HepG2 (cell line): ENCODE results near the gene PPP2R5D. TPM values are rescaled to one million over a fixed set of nuclear protein-coding genes. Genes with fewer than 3 reads are reported as not detected.
"Not testable (repeated sequence)": the region's sequence is repeated elsewhere in the genome, so short reads cannot be mapped to it uniquely, and the experiment has no call there.

Experiments
- ATAC-seq: fragments of 200-7000 bp; cut with Tn5 transposase; 3 replicates; pipeline ENCODE4 v1.9.1; 2020; ENCODE audit warnings: mild to moderate bottlenecking, moderate library complexity
- BruUV-seq: library from RNA; stranded (reverse); fragments of 400-500 nt; replicated peaks from 2 replicates; lab custom pipeline; 2021; lab: Mats Ljungman, UMichigan
- CTCF ChIA-PET: fragments of 300-600 bp; formaldehyde crosslinking; extraction: SDS; loops from one replicate; lab custom pipeline; 2021; ENCODE audit warnings: low total read pairs, inconsistent platforms, low intra/inter-chr PET ratio; lab: Yijun Ruan, JAX
- POLR2A ChIA-PET: fragments of 350-600 bp; sonication (Branson Sonifier 250); formaldehyde crosslinking; loops from one replicate; lab custom pipeline; 2020; ENCODE audit warnings: antibody characterized with exemption, inconsistent platforms; lab: Yijun Ruan, JAX
- DNase-seq: peaks from one replicate; pipeline ENCODE4 v3.0.0-alpha.2; 2015; ENCODE audit warnings: low spot score
- FAIRE-seq: peaks from 3 replicates; lab custom pipeline; 2011; peaks lifted over from hg19 to GRCh38; lab: Jason Lieb, UNC
- H2AFZ ChIP-seq: one replicate; pipeline ENCODE4 v1.6.1; 2011; ENCODE audit warnings: low read length, inconsistent platforms
- H3K27ac ChIP-seq: fragments of 300-600 bp; 3 replicates; pipeline ENCODE4 v1.8.0; 2011; ENCODE audit warnings: mixed run types, mild to moderate bottlenecking, mixed read lengths, low read length, inconsistent platforms; ENCODE audit not compliant: insufficient read depth; ENCODE audit errors: extremely low read length
- H3K27me3 ChIP-seq, 2 experiments: fragments of 200-600 bp in 1 of 2; 2 replicates in 1 of 2; 3 replicates in 1 of 2; pipeline versions ENCODE4 v1.6.0 to v1.8.0; 2011; ENCODE audit warnings: low read length in 2 of 2, mild to moderate bottlenecking in 2 of 2, moderate library complexity in 2 of 2, inconsistent platforms in 1 of 2; ENCODE audit not compliant: insufficient read depth in 2 of 2, control insufficient read depth in 1 of 2
- H3K36me3 ChIP-seq, 2 experiments: fragments of 200-600 bp in 1 of 2; replicated peaks in 1 of 2; 2 replicates in 1 of 2; 3 replicates in 1 of 2; pipeline versions ENCODE4 v1.5.1 to v1.8.0; 2011; ENCODE audit warnings: low read length in 2 of 2, inconsistent platforms in 1 of 2; ENCODE audit not compliant: insufficient read depth in 2 of 2, control insufficient read depth in 1 of 2
- H3K4me1 ChIP-seq: 2 replicates; pipeline ENCODE4 v1.5.1; 2012; ENCODE audit warnings: low read length, inconsistent platforms; ENCODE audit not compliant: insufficient read depth
- H3K4me2 ChIP-seq: 2 replicates; pipeline ENCODE4 v1.6.0; 2011; ENCODE audit warnings: low read depth, low read length, inconsistent platforms
- H3K4me3 ChIP-seq, 3 experiments: fragments of 200-600 bp in 1 of 3; sonication (generic), shearing (Covaris generic) in 1 of 3; replicated peaks in 1 of 3; 2 replicates each; pipeline ENCODE4 v1.5.1; 2011 to 2016; ENCODE audit warnings: low read length in 3 of 3, inconsistent platforms in 2 of 3, low read depth in 2 of 3, mild to moderate bottlenecking in 2 of 3, control low read depth in 1 of 3, mixed read lengths in 1 of 3; ENCODE audit not compliant: insufficient read depth in 1 of 3
- H3K79me2 ChIP-seq: one replicate; pipeline ENCODE4 v1.6.1; 2011; ENCODE audit warnings: low read length, inconsistent platforms; ENCODE audit not compliant: insufficient read depth
- H3K9ac ChIP-seq: 2 replicates; pipeline ENCODE4 v1.6.0; 2011; ENCODE audit warnings: mild to moderate bottlenecking, low read depth, low read length, inconsistent platforms; ENCODE audit not compliant: insufficient read depth
- H3K9me3 ChIP-seq: 2 replicates; pipeline ENCODE4 v1.5.1; 2012; ENCODE audit warnings: mild to moderate bottlenecking, low read length
- H4K20me1 ChIP-seq: 2 replicates; pipeline ENCODE4 v1.6.0; 2011; ENCODE audit warnings: inconsistent platforms, mild to moderate bottlenecking, low read length, moderate library complexity; ENCODE audit not compliant: insufficient read depth
- AGO2 ChIP-seq: fragments of 200-400 bp; formaldehyde crosslinking; optimal IDR thresholded peaks from 2 replicates; pipeline ENCODE3; 2017; ENCODE audit warnings: mild to moderate bottlenecking, low read depth, low read length, moderate library complexity
- ASH2L ChIP-seq: fragments of 300-600, 200-600 bp; sonication (generic); IDR thresholded peaks from 2 replicates; pipeline ENCODE4 v1.7.0; 2017; ENCODE audit warnings: low read depth, mild to moderate bottlenecking, moderate library complexity, mixed read lengths, low read length; ENCODE audit not compliant: insufficient read length
- HNRNPK ChIP-seq: fragments of 200-400 bp; formaldehyde crosslinking; IDR thresholded peaks from 2 replicates; pipeline ENCODE4 v1.6.1; 2018; ENCODE audit warnings: low read length, low read depth, moderate library complexity, mild to moderate bottlenecking; ENCODE audit not compliant: poor library complexity, severe bottlenecking
- KLF16 ChIP-seq, 2 experiments: sonication (generic) in 1 of 2; formaldehyde crosslinking in 1 of 2; IDR thresholded peaks; 2 replicates each; pipeline versions ENCODE4 v1.6.1 to v1.8.0; 2016 to 2023; ENCODE audit warnings: missing genetic modification reagents in 2 of 2, missing compliant biosample characterization in 1 of 2
- RBFOX2 ChIP-seq: fragments of 200-400 bp; formaldehyde crosslinking; IDR thresholded peaks from 2 replicates; pipeline ENCODE4 v1.6.1; 2017; ENCODE audit warnings: low read depth, mild to moderate bottlenecking, low read length
- WGBS: methylation state at CpG from one replicate; pipeline ENCODE4 v1.1.6; 2017; ENCODE audit warnings: low lambda C conversion rate; 5-methylcytosine and 5-hydroxymethylcytosine counted together
- in situ Hi-C: cut with HindIII; loops from 2 replicates; pipeline ENCODE4 v1.10.0; 2017; ENCODE audit warnings: low pct_unique_long_range_greater_than_20kb; ENCODE audit not compliant: extremely low pct_ligation_motif_present
- intact Hi-C: fragments of 100-400 bp; cut with micrococcal nuclease; formaldehyde crosslinking; loops from one replicate; pipeline ENCODE4 v1.10.0; 2022; ENCODE audit not compliant: unreplicated experiment
- polyA plus RNA-seq, 8 experiments: library from polyadenylated mRNA; depleted of rRNA in 3 of 8; stranded (reverse) in 7 of 8; unstranded in 1 of 8; fragments of >200 nt; fragmentation: Illumina TruSeq in 4 of 8; extraction: Trizol in 4 of 8; gene quantifications; 2 replicates each; pipeline versions ENCODE4 v1.2.1 to v1.2.3, GENCODE V29; 2011 to 2016; ENCODE audit warnings: low read depth in 4 of 8, missing spikeins in 1 of 8, mixed read lengths in 1 of 8; ENCODE audit not compliant: insufficient read depth in 1 of 8
- total RNA-seq, 5 experiments: library from RNA; depleted of rRNA; stranded (reverse); fragments of >200 nt; fragmentation: Illumina TruSeq; extraction: Trizol; gene quantifications; 2 replicates each; pipeline ENCODE4 v1.2.3, GENCODE V29; 2016; ENCODE audit warnings: low read depth in 1 of 5

Gene PPP2R5D
- total and polyA plus RNA-seq, 2 of the 13 experiments (the other 11 are each of a cell fraction or from before 2014, with no cell fraction given): 53.7 to 60.4 TPM

DNA sequence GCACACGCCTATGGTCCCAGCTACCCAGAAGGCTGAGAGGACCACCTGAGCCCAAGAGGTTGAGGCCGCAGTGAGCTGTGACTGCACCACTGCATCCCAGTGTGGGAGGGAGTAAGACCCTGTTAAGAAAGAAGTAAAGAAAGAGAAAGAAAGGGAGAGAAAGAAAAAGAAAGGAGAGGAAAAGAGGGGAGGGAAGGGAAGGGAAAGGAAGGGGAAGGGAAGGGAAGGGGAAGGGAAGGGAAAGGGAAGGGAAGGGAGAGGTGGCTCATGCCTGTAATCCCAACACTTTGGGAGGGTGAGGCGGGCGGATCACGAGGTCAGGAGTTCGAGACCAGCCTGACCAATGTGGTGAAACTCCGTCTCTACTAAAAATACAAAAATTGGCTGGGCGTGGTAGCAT, 57.1 kb downstream of the PPP2R5D start:
- H3K4me2 ChIP-seq, H3K4me3 ChIP-seq, H3K27me3 ChIP-seq, H3K79me2 ChIP-seq, ATAC-seq, H3K4me1 ChIP-seq, H4K20me1 ChIP-seq, H2AFZ ChIP-seq, CTCF ChIA-PET, H3K9ac ChIP-seq, intact Hi-C loops, H3K27ac ChIP-seq, FAIRE-seq, BruUV-seq, in situ Hi-C loops, H3K9me3 ChIP-seq, DNase-seq: not testable (repeated sequence)
- peak; percentile 15 for TF ChIP-seq HNRNPK
- POLR2A ChIA-PET: interaction anchor here (1.4 kb wide), 1 partner anchor 12 kb away, joined by 4 read pairs; the partner anchor contains the start of gene CUL7
- 97% methylated on average over 8 of the region's 8 CpGs for WGBS
- H3K36me3 ChIP-seq: peaks cover 53 to 82% of the 10 kb centered on the region in 2 experiments

DNA sequence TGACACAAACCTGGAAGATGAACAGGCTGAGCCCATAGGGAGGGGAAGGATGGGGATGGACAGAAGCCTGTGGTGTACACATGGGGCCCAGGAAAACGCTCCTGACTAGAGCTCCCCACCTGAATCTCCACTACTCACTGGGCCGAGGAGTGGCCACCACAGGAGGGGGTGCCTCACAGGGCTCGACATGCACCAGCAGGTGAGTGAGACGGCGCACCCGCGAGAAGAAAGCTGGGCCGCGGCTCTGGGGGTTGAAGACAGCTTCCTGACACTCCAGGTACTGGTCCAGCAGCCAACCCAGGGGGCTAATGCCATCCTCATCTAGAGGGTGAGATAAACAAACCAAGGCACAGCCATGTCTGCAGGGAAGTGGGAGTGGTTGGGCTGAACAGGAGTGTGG, 58.9 kb downstream of the PPP2R5D start:
- in situ Hi-C loops (no loop called here), intact Hi-C loops (no loop called here)
- no peak overlapping the region for H3K27ac ChIP-seq
- no peak overlapping the region for H2AFZ ChIP-seq
- peaks cover 51 to 81% of the 10 kb centered on the region in 2 experiments for H3K36me3 ChIP-seq
- CTCF ChIA-PET: no interaction called here
- H3K4me1 ChIP-seq: no peaks in the 10 kb centered on the region
- H3K79me2 ChIP-seq: no peaks in the 10 kb centered on the region
- H3K9me3 ChIP-seq: no peaks in the 10 kb centered on the region
- H3K9ac ChIP-seq: no peak overlapping the region
- H3K4me2 ChIP-seq: no peak overlapping the region
- no TSS peak for BruUV-seq
- TF ChIP-seq KLF16 (CRISPR knock-in tag; IDR thresholded peaks at IDR 0.05) (0 out of 4 replicates have a peak, but pooled peaks of 1 of the 2 experiments have one; percentile 52), ASH2L (no peak), RBFOX2 (peak; percentile 31; the same call in 1 of the 2 replicates), AGO2 (peak; percentile 62)
- TF ChIP-seq, all 625 proteins: peak for 3
- H3K4me3 ChIP-seq: no peak overlapping the region
- no peaks in the 10 kb centered on the region for H3K27me3 ChIP-seq
- 94% methylated on average over 9 of the region's 9 CpGs for WGBS
- POLR2A ChIA-PET: interaction anchor here (1.1 kb wide), 1 partner anchor 10 kb away, joined by 4 read pairs; the partner anchor contains the start of gene CUL7
- no peaks in the 10 kb centered on the region for H4K20me1 ChIP-seq
- DNase-seq: no peak
- no peak for ATAC-seq
- no peak for FAIRE-seq
